Adrenal gland (tissue), 5 donors: ENCODE data around the gene GABRA5.

Source experiments
- POLR2A ChIP-seq, 2 donors: fragments of 450-650 bp; IDR thresholded peaks; one replicate each; pipeline ENCODE4 v1.6.1; 2017; ENCODE audit warnings: antibody characterized with exemption in 2 of 2, mild to moderate bottlenecking in 2 of 2, moderate library complexity in 1 of 2
- TF ChIP-seq, protein P1 (sequence below), 6 experiments: fragments of 450-650 bp in 4 of 6; fragments of 200-600 bp in 2 of 6; sonication (generic) in 1 of 6; IDR thresholded peaks; 1 replicate in 5 of 6; 2 replicates in 1 of 6; pipeline versions ENCODE4 v1.5.1 to v1.8.0; 2016 to 2021; ENCODE audit warnings: antibody characterized with exemption in 6 of 6, mild to moderate bottlenecking in 2 of 6, moderate library complexity in 1 of 6
- donor health status: DM: no; HTN: no; CAD: no.

- no peak for TF ChIP-seq POLR2A (IDR thresholded peaks at IDR 0.05)
- TF ChIP-seq, protein P1, sequence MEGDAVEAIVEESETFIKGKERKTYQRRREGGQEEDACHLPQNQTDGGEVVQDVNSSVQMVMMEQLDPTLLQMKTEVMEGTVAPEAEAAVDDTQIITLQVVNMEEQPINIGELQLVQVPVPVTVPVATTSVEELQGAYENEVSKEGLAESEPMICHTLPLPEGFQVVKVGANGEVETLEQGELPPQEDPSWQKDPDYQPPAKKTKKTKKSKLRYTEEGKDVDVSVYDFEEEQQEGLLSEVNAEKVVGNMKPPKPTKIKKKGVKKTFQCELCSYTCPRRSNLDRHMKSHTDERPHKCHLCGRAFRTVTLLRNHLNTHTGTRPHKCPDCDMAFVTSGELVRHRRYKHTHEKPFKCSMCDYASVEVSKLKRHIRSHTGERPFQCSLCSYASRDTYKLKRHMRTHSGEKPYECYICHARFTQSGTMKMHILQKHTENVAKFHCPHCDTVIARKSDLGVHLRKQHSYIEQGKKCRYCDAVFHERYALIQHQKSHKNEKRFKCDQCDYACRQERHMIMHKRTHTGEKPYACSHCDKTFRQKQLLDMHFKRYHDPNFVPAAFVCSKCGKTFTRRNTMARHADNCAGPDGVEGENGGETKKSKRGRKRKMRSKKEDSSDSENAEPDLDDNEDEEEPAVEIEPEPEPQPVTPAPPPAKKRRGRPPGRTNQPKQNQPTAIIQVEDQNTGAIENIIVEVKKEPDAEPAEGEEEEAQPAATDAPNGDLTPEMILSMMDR (IDR thresholded peaks at IDR 0.05) = no peak
Observed at GRCh38 chr15:26873846-26874245, 7.0 kb downstream of the GABRA5 start.
